GM08714 (cell line): ENCODE measurements around the gene MCUB.
A peak's percentile ranks its signal among the peaks of the same experiment; 100 is the strongest.

Experiments used
- H3K4me3 ChIP-seq: fragments of 200-500 bp; sonication (Bioruptor generic); 2 replicates; pipeline ENCODE4 v1.5.1; 2014; ENCODE audit warnings: mild to moderate bottlenecking, low read length, inconsistent platforms
- ZNF274 ChIP-seq: IDR thresholded peaks from 2 replicates; pipeline ENCODE4 v1.6.1; 2012; ENCODE audit warnings: mild to moderate bottlenecking, low read depth, low read length

Gene MCUB

GRCh38 chr4:109729718-109730618, 169.9 kb downstream of the MCUB start, which contains the start of gene PLA2G12A:
Gene PLA2G12A, minus strand, starts transcription at chr4:109730070. Its CDS starts 261 bp downstream, at chr4:109729809.
- TF ChIP-seq ZNF274: no peak
- H3K4me3 ChIP-seq: peak within 1 kb of the TSS; percentile 97

- no peak for TF ChIP-seq ZNF274
- peak overlapping the region; percentile 96 for H3K4me3 ChIP-seq
Observed at GRCh38 chr4:109730619-109731545, 170.8 kb downstream of the MCUB start.

- no peak overlapping the region for H3K4me3 ChIP-seq
- no peak for TF ChIP-seq ZNF274
Observed at GRCh38 chr4:109733728-109734127, 173.7 kb downstream of the MCUB start.

DNA sequence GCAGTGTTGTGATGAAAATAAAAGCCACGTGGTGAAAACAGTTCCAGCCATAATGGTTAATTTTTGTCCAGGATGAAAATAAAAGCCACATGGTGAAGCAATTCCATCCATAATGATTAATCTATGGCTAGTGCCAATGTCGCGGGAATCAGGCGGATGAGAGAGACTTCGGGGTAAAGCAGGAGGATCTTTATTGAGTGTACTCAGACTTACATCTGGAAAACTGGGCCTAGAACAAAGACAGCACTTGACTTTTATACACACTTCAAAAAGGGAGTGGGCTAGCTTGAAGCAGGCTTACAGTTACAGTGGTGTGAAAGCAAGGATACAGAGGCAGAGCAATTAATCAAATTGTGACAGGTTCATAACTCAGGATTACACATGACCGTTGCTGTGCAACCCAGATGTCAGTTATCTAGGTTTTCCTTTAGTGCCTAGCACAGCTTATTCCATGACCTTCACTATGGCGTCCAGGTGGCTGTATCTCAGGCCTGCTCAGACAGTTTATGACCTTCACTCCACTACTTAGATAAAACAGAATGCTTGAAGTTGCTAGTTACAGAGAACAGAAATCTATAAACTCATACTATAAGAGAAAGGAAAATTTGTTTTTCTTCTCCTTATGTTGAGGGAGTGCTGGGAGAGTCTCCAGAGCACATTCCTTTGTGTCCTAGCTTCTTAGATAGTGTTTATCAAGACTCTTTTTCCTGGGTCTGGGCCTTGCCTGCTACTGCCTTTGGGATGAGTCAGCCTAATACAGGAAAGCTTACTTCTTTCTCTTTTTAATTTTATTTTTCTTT, 175.7 kb downstream of the MCUB start:
- H3K4me3 ChIP-seq: no peak overlapping the region
- TF ChIP-seq ZNF274: no peak
